Femur (tissue), 1 donor: ENCODE data around the gene GPR150.

Experiments used
- DNase-seq: peaks from one replicate; pipeline ENCODE4 v3.0.0-alpha.2; 2017

Gene GPR150

DNA sequence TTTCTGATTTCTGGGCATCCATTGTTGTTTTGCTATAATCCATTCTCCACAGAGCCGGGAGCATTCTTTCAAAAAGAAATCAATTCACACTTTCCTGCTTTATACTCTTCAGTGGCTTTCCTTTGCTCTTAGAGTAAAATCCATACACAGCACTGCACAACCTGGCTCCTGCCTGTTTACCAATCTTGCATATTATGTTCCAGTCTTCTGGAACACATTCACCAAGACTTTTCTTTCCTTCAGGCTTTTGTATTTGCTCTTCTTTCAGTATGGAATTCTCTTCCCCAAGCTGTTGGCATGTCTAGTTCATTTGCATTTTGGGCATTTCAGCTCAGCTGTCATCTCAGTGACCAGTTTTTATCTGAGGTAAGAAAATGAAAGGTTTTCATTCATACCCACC, 33.0 kb downstream of the GPR150 start:
- no peak for DNase-seq

DNA sequence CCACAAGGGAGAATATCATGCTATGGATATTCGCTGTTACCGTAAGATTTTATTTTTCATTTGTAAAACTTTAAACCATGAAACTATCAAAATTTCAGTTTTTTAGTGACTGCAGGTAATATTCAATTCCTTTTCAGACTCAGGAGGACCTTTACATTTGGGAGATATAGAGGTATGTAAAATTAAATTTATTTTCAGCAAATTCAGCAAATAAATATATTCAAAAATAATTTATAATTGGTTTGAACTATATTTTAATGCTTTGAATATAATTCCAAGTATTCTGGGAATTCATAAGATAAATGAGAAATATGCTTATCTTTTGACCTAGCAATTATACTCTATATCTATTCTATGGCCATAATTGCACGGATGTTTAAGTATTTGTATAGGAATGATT, 34.3 kb downstream of the GPR150 start:
- DNase-seq: no peak

DNA sequence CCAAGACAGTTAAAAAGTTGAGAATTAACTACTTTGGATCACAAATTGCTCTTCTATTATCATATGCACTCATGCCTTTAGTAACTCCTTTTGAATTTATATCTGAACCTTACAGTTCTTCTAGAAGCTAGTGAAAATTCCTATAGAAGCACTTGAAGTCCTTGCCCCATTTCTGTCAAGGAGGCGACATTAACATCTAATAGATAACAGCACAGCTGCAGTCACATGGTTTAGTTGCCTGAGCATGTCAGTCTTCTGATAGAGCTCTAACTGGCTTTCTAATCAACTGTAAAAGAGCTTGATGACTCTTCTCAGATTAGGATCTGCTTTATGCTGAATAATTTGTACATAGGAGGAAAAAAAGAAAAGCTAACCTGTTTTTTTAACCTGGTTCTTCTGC, 35.7 kb downstream of the GPR150 start:
- DNase-seq: no peak

DNA sequence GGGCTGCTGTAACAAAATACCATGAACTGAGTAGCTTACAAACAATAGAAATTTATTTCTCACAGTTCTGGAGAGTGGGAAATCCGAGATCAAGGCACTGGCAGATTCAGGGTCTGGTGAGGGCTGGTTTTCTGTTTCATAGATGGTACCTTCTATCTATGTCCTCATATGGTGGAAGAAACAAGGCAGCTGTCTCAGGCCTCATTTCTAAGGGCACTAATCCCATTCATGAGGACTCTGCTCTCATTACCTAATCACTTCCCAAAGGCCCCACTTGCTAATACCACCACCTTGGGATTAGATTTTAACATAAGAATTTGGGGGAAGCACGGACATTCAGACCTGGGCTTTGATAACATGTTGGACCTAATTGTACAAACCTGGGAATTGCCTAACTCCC, 40.2 kb downstream of the GPR150 start:
- no peak for DNase-seq

DNA sequence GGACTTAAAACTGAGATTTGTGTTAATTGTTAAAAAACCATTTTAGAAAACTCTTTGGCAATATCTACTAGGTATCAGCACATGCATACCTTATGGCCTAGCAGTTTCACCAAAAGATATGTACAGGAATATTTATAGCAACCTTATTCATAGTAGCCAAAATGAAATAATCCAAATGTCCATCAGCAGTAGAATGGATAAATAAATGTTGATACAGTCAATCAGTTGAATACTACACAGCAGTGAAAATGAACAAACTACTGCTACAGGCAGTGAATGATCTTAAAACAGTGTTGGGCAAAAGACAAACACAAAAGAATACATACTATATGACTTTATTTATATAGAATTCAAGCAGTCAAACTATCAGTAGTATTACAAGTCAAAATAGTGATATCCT, 43.1 kb downstream of the GPR150 start:
- DNase-seq: no peak

DNA sequence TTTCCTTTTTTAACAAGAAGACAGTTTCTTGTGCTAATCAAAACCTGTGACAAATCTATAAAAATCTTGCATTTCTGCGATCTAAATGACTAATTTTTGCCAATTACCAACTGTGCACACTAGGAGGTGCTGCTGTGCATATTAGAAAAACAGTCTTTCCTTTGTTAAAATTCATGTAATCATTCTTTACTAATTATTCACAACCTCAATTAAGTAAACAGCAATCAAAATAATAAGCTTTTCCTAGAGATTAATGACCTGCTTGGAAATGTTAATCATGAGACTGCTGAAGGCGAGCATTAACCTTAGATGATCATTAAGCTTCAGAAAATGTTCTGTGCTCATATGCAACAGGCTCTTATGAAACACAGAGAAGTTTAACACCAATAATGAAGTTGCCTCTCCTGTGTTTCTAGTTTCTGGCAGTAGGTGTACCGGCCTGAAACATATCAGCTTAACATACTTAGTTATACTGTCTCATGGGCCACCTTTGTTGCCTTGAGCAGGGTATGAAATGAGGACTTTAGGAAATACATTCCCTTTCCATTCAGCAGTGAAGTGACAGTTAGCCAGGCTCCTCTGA, 44.4 kb downstream of the GPR150 start:
- no peak for DNase-seq

DNA sequence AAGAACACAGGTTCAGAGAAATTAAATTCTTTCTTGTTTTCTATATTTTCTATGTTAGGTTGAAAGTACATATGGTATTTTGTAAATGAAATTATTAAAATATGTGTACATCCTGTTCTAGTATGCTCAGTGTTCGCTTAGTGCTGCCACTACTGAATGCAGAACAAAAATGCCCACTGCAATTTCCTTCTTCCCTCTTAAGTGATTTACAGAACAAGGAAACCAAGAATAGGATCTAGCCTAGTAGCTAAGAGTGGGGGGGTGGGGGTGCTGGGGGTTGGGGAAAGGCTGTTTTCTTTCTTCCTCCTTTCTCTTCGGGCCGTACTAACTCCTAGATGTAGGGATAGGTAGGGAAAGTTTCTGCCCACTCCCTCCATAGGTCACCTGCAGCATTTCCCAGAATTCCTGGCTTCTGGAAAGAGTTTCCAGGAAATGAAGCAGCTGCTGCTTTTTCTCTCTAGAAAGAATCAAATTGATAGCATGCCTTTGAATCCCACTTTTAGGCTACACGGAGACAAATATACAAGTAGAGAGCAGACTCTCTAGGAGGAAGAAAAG, 47.3 kb downstream of the GPR150 start:
- no peak for DNase-seq

DNA sequence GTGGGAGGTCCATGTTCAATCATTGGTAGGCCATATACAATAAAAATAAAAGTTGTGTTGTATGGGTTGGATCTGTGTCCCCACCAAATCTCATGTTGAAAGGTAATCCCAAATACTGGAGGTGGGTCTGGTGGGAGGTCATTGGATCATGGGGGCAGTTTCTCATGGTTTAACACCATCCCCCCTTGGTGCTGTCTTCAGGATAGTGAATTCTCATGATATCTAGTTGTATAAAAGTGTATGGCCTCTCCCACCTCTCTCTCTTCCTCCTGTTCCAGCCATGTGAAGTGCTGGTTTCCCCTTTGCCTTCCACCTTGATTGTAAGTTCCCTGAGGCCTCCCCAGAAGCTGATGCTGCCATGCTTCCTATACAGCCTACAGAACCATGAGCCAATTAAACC, 47.8 kb downstream of the GPR150 start:
- DNase-seq: no peak

DNA sequence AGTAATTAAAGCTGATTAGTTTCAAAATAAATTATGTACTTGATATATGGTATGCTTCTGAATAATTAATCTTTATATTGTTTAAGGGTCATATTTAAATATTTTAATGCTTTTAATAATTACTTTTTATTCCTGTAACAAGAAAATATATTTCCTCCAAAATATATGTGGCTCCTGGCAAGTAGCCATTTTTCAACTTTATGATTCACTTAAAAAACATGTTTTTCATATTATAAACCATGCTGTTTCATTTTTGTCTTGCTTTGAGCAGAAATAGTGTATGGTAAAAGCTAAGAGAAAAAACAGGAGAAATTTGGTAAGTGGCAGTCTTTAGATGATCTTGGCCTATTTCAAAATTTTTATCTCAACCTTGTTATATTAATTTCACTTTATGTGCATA, 48.3 kb downstream of the GPR150 start:
- DNase-seq: no peak

DNA sequence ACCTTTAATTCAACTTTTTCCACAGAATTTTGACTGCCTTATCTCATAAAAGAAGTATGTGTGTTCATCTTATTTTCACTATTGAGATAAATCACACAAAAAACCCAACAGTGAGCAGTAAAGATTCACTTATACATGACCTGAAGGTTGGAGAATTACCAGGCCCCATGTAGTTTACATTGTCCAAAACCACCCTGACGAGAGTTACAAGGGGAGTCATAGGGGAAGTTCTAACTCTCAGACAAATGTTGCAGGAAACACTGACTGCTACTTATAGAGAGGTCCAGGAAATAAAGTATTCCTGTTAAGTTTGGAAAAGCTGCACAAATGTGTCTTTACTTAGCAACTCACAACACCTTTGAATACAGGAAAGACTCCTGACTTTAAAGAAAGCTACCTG, 48.8 kb downstream of the GPR150 start:
- DNase-seq: no peak

DNA sequence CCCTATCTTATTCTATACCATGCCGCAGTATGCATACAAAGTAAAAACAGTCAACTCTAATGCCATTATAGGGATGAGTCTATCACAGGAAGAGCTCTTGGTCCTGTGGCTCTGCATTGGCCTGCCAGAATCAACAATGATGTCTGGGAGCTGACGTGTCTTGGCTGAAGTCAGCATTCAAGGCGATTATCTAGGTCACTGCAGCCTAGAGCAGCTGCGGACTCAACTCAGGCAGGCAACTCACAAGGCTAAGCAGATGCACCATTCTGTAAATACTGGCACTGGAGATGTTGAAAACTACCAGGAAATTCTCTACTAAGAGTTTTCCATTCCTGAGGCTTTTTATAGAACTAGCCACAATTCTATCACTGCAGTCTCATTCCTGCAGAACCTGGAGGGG, 49.7 kb downstream of the GPR150 start:
- peak; percentile 83 for DNase-seq

DNA sequence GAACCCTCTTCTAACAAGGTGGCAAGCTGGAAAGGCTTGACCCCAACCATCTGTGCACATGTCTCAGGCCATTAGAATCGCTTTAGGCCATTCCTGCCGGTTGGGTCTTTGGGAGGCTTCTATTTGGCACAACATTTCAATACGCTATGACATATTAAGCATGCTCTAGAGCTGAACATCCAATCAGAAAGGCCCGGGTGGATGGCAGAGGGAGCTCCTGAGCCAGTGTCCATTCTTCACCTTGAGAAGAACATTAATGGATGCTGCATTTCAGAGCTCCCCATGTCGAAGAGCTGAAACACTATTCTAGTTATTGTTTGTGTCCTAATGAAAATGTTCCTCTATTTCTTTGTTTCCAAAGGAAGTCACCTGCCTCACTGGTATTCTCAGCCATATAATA, 50.1 kb downstream of the GPR150 start:
- no peak for DNase-seq

DNA sequence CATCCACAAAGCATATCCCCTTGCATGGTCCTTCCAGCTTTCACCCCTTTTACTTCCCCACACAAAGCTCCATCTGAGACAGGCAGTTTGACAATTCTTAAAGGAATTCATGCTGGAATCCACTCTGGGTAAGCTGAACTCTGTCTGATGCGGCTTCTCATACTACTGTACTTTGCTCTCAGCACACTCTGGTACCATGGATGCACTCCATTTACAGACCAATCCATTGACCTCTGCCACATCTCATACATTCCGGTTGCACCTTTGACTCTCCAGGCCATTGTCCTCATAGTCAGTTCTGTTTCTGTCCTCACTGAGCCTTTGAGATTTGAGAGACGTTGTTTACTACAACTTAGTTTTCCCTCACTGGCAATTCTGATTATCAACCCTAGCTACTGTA, 50.7 kb downstream of the GPR150 start:
- no peak for DNase-seq
